SU-DHL-6 (cell line): Measurements from ENCODE around the gene DACT3.

Source experiments
- EZH2phosphoT487 ChIP-seq: fragments of 200-600 bp; sonication (generic), shearing (Covaris generic); conservative IDR thresholded peaks from 2 replicates; pipeline ENCODE4 v1.6.1; 2018; ENCODE audit warnings: mild to moderate bottlenecking, antibody characterized with exemption, low read length, moderate library complexity, mixed read lengths
- TF ChIP-seq, protein P1 (sequence below): fragments of 200-600 bp; sonication (generic); IDR thresholded peaks from one replicate; pipeline ENCODE4 v1.5.1; 2017; ENCODE audit warnings: antibody characterized with exemption, mild to moderate bottlenecking, low read length, moderate library complexity; ENCODE audit not compliant: insufficient read depth, poor library complexity, severe bottlenecking

- TF ChIP-seq, protein P1, sequence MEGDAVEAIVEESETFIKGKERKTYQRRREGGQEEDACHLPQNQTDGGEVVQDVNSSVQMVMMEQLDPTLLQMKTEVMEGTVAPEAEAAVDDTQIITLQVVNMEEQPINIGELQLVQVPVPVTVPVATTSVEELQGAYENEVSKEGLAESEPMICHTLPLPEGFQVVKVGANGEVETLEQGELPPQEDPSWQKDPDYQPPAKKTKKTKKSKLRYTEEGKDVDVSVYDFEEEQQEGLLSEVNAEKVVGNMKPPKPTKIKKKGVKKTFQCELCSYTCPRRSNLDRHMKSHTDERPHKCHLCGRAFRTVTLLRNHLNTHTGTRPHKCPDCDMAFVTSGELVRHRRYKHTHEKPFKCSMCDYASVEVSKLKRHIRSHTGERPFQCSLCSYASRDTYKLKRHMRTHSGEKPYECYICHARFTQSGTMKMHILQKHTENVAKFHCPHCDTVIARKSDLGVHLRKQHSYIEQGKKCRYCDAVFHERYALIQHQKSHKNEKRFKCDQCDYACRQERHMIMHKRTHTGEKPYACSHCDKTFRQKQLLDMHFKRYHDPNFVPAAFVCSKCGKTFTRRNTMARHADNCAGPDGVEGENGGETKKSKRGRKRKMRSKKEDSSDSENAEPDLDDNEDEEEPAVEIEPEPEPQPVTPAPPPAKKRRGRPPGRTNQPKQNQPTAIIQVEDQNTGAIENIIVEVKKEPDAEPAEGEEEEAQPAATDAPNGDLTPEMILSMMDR, result no peak
- TF ChIP-seq EZH2phosphoT487, result no peak
Observed at GRCh38 chr19:46646402-46646801, 14.6 kb downstream of the DACT3 start.
